Fibroblast of mammary gland (primary cell): ENCODE results near the gene PHB1.

Experiments
- DNase-seq: peaks from one replicate; pipeline ENCODE4 v3.0.0-alpha.2; 2010; ENCODE audit warnings: low read depth
- H3K4me3 ChIP-seq: 2 replicates; pipeline ENCODE4 v1.5.1; 2011; ENCODE audit warnings: low read depth, mild to moderate bottlenecking, low read length, moderate library complexity; ENCODE audit not compliant: control insufficient read depth
- TF ChIP-seq, protein P1 (sequence below): conservative IDR thresholded peaks from 2 replicates; pipeline ENCODE4 v1.5.1; 2011; ENCODE audit warnings: low read depth, low read length, inconsistent platforms; ENCODE audit not compliant: control insufficient read depth, insufficient read depth

PHB1 gene

DNA sequence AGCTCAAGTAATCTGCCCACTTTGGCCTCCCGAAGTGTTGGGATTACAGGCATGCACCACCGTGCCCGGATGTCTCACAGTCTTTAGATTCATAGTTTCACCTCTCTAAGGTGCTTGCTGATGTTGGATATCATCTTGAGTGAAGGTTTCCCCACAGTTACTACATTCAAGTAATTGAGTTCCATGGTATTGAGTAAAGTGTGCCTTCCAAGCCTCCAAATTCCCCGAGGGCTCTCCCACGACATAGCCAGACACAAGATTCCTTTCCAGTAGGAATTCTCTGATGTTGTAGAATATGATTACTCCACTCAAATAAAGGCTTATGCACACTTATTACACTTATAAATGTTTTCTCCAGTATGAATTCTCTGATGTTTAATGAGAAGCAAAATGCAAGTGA, 36.4 kb downstream of the PHB1 start:
- no peak overlapping the region for H3K4me3 ChIP-seq
- TF ChIP-seq, protein P1, sequence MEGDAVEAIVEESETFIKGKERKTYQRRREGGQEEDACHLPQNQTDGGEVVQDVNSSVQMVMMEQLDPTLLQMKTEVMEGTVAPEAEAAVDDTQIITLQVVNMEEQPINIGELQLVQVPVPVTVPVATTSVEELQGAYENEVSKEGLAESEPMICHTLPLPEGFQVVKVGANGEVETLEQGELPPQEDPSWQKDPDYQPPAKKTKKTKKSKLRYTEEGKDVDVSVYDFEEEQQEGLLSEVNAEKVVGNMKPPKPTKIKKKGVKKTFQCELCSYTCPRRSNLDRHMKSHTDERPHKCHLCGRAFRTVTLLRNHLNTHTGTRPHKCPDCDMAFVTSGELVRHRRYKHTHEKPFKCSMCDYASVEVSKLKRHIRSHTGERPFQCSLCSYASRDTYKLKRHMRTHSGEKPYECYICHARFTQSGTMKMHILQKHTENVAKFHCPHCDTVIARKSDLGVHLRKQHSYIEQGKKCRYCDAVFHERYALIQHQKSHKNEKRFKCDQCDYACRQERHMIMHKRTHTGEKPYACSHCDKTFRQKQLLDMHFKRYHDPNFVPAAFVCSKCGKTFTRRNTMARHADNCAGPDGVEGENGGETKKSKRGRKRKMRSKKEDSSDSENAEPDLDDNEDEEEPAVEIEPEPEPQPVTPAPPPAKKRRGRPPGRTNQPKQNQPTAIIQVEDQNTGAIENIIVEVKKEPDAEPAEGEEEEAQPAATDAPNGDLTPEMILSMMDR = no peak
- DNase-seq = no peak

DNA sequence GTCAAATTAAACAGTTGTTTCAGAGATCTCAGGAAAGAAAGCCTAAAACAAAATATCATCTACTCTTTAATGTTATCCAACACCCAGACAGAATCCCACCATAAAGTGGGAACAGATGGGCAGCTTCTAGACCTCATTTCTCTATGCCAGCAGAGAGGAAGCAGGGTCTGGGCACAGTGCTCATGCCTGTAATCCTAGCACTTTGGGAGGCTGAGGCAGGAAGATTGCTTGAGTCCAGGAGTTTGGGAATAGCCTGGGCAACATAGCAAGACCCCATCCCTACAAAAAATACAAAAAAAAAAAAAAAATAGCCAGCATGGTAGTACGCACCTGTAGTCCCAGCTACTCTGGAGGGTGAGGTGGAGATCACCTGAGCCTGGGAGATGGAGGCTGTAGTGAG, 39.1 kb downstream of the PHB1 start:
- no peak overlapping the region for H3K4me3 ChIP-seq
- TF ChIP-seq, protein P1 = no peak
- DNase-seq = no peak

DNA sequence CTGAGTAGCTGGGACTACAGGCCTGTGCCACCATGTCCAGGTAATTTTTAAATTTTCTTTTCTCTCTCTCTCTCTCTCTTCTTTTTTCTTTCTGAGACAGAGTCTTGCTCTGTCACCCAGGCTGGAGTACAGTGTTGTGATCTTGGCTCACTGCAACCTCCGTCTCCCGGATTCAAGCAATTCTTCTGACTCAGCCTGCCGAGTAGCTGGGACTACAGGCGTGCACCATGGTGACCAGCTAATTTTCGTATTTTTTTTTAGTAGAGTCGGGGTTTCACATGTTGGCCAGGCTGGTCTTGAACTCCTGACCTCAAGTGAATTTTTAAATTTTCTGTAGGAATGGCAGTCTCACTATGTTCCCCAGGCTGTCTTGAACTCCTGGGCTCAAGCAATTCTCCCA, 41.6 kb downstream of the PHB1 start:
- DNase-seq = no peak
- TF ChIP-seq, protein P1 = no peak
- no peak overlapping the region for H3K4me3 ChIP-seq

DNA sequence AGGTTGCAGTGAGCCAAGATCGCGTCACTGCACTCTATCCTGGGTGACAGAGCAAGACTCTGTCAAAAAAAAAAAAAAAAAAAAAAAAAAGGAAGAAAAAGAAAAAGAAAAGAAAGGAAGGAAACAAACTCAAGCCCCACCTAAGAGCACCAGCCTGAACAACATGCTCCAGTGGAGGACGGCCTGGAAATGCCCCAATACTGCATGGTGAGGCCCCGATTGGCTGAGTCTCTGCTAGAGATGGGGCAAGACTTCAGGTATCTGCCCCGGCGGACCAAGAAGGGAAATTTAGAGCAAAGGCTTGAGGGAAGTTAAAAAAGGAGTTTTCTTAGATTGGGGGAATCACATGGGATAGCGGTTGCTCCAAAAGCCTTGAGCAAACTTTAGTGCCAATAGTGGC, 42.3 kb downstream of the PHB1 start:
- no peak overlapping the region for H3K4me3 ChIP-seq
- TF ChIP-seq, protein P1 = no peak
- no peak for DNase-seq

DNA sequence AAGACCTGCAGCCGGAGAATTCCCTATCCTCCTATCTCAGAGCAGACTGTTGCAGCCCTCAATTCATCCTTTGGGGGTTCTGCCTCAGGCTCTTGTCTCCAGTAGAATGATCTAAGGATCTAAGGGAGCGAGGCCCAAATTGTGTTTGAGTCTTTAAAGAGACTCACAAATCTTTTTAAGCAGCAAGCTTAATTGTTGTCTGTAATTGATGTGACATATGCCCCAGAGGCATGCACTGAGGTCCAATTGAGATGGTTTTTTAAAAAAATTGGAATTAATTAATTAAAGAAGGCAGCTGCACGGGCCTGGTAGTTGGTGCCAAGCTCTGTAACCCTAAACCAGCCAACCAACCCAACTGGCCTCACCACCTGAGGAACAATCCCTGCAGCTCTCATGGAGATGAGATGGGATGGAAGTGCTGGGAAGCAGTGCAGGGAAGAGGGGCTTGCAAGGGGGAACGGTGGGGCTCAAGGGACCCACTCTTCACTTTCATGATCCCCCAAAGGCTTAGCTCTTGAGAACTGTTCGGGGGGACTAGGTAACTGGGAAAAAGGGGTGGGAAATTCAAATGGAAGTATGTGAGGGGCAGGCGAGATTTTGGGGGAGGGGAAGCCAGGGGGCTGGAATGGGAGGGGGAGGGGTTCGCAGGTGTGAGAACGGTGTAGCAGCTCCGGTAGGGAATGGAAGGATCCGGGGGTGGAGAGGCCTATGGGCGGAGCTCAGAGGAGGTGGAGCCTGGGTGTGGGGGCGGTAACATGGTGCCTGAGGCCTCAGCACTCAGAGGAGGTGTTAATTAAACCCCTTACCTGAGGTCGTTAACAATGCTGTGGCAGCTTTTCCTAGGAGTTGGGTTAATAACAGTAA, 43.5 kb downstream of the PHB1 start:
- TF ChIP-seq, protein P1 = no peak
- DNase-seq = no peak
- H3K4me3 ChIP-seq = no peak overlapping the region

DNA sequence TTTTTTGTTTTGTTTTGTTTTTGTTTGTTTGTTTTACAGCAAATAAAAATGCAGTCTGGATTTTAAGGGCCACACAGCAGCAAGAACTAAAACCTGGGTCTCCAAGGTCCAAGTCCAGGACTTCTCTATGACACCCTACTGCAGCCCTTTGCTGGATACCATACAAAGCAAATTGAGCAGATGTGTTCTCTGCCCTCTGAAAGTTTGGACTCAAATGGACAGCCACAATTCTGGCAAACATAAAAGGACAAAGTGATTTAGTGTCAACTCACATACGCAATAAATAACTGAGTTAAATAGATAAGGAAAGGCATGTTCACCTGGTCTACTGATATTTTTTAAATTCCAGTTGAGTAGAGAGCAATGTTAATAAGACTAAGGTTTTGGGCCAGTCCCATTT, 44.9 kb downstream of the PHB1 start:
- TF ChIP-seq, protein P1 = no peak
- no peak overlapping the region for H3K4me3 ChIP-seq

More for the DNA sequence above, 44.9 kb downstream of the PHB1 start:
- no peak for DNase-seq
